HCT116 (cell line): Measurements from ENCODE around the gene MAML3.

Experiments used
- CTCF ChIP-seq, 3 experiments: fragments of 200-600 bp in 1 of 3; sonication (generic) in 1 of 3; IDR thresholded peaks in 2 of 3; conservative IDR thresholded peaks in 1 of 3; 2 replicates each; pipeline ENCODE4 v1.5.1; 2012 to 2017; ENCODE audit warnings: low read depth in 2 of 3, low read length in 2 of 3, antibody characterized with exemption in 1 of 3, borderline replicate concordance in 1 of 3, control low read depth in 1 of 3, mild to moderate bottlenecking in 1 of 3, mixed read lengths in 1 of 3, mixed run types in 1 of 3, moderate library complexity in 1 of 3; ENCODE audit not compliant: insufficient read depth in 1 of 3
- EZH2 ChIP-seq: fragments of 200-600 bp; sonication (generic); IDR thresholded peaks from 2 replicates; pipeline ENCODE4 v1.6.1; 2017; ENCODE audit warnings: antibody characterized with exemption, mixed run types
- POLR2A ChIP-seq: IDR thresholded peaks from 2 replicates; pipeline ENCODE4 v1.7.0; 2011; ENCODE audit warnings: borderline replicate concordance; ENCODE audit not compliant: insufficient read depth, insufficient read length; ENCODE audit errors: extremely low read depth
- POLR2AphosphoS5 ChIP-seq: IDR thresholded peaks from 2 replicates; pipeline ENCODE4 v1.6.1; 2011; ENCODE audit warnings: mild to moderate bottlenecking, low read depth, low read length, moderate library complexity
- REST ChIP-seq: IDR thresholded peaks from 2 replicates; pipeline ENCODE4 v1.6.1; 2012; ENCODE audit warnings: low read depth
- SIN3A ChIP-seq: IDR thresholded peaks from 2 replicates; pipeline ENCODE4 v1.6.1; 2012; ENCODE audit warnings: low read depth
- SP1 ChIP-seq: IDR thresholded peaks from 2 replicates; pipeline ENCODE4 v1.6.1; 2012; ENCODE audit warnings: low read depth
- YY1 ChIP-seq: IDR thresholded peaks from 2 replicates; pipeline ENCODE4 v1.6.1; 2011; ENCODE audit warnings: low read length, low read depth, moderate library complexity, mild to moderate bottlenecking; ENCODE audit not compliant: insufficient replicate concordance; ENCODE audit errors: extremely low read depth
- ZFX ChIP-seq: fragments of 450-650 bp; IDR thresholded peaks from 2 replicates; pipeline ENCODE4 v1.6.1; 2017
- TF ChIP-seq, protein P1 (sequence below): IDR thresholded peaks from 2 replicates; pipeline ENCODE4 v1.6.1; 2012
- TF ChIP-seq, protein P2 (sequence below): IDR thresholded peaks from 2 replicates; pipeline ENCODE4 v1.6.1; 2012

DNA sequence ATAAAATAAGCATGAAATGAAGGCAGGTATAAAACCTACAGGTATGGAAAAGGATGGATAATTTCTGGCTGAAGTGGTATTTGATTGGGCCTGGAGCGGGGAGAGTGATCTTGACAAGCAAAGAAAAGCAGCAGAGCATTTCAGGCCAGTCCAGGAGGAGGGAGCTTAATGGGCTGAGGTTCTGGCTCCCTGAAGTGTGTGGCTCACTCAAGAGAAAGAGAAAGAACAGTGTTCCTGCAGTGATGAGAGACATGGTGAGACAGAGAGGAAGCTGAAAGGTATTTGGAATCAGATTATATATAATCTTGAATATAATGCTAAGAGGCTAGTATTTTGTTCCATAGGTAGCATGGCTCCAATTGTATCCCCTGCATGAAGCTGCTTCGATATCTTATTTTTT is 334.9 kb downstream of the MAML3 start:
- TF ChIP-seq ZFX (no peak), POLR2A (no peak), CTCF (IDR thresholded peaks at IDR 0.05 in 2 of 3, conservative IDR thresholded peaks at IDR 0.05 in 1 of 3; ENCODE audit: borderline replicate concordance in 1 of 3, insufficient read depth in 1 of 3, low read depth in 2 of 3, low read length in 2 of 3) (no peak), SP1 (no peak), REST (no peak), EZH2 (no peak), SIN3A (no peak), POLR2AphosphoS5 (no peak), YY1 (no peak)
- TF ChIP-seq, protein P1, sequence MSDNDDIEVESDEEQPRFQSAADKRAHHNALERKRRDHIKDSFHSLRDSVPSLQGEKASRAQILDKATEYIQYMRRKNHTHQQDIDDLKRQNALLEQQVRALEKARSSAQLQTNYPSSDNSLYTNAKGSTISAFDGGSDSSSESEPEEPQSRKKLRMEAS: no peak
- TF ChIP-seq, protein P2, sequence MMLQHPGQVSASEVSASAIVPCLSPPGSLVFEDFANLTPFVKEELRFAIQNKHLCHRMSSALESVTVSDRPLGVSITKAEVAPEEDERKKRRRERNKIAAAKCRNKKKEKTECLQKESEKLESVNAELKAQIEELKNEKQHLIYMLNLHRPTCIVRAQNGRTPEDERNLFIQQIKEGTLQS: no peak
